ENCODE results near the gene FBXW8. TPM values are rescaled to one million over a fixed set of nuclear protein-coding genes. Genes with fewer than 3 reads are reported as not detected.

The FBXW8 gene
- total RNA-seq, 1 experiment from 2014 or later, result 20.6 TPM

GRCh38 chr12:116962783-116963356 is 52.1 kb downstream of the FBXW8 start:
- Histone ChIP-seq H3K4me2 (no peak overlapping the region), H3K36me3 (ENCODE audit: low read depth) (0 out of 2 replicates have a peak, but pooled peaks cover 9% of the 10 kb centered on the region), H3K27ac (no peak overlapping the region), H3K4me1 (replicated peaks; ENCODE audit: insufficient read depth) (no peaks in the 10 kb centered on the region; the same call in 1 of the 2 replicates), H3K4me3 (no peak overlapping the region), H2AFZ (no peak overlapping the region), H3K27me3 (ENCODE audit: insufficient read depth, low read depth) (no peaks in the 10 kb centered on the region), H3K9me3 (ENCODE audit: insufficient read depth, low read depth) (no peaks in the 10 kb centered on the region), H4K20me1 (ENCODE audit: insufficient read depth) (peaks cover 10% of the 10 kb centered on the region), H3K9me2 (ENCODE audit: insufficient read depth) (no peaks in the 10 kb centered on the region), H3K79me2 (ENCODE audit: low read depth) (no peaks in the 10 kb centered on the region), H3F3A (ENCODE audit: insufficient read depth, low read depth) (no peaks in the 10 kb centered on the region)
- no TSS peak for BruUV-seq (replicated peaks)
- POLR2A ChIA-PET (ENCODE audit: unreplicated experiment), result no interaction called here
- DNase-seq, result no peak
- intact Hi-C loops (cut with micrococcal nuclease; ENCODE audit: unreplicated experiment), result no loop called here
- no peak for TF ChIP-seq EZH2 (IDR thresholded peaks at IDR 0.05; ENCODE audit: low read depth)
- CTCF ChIA-PET, result no interaction called here

DNA sequence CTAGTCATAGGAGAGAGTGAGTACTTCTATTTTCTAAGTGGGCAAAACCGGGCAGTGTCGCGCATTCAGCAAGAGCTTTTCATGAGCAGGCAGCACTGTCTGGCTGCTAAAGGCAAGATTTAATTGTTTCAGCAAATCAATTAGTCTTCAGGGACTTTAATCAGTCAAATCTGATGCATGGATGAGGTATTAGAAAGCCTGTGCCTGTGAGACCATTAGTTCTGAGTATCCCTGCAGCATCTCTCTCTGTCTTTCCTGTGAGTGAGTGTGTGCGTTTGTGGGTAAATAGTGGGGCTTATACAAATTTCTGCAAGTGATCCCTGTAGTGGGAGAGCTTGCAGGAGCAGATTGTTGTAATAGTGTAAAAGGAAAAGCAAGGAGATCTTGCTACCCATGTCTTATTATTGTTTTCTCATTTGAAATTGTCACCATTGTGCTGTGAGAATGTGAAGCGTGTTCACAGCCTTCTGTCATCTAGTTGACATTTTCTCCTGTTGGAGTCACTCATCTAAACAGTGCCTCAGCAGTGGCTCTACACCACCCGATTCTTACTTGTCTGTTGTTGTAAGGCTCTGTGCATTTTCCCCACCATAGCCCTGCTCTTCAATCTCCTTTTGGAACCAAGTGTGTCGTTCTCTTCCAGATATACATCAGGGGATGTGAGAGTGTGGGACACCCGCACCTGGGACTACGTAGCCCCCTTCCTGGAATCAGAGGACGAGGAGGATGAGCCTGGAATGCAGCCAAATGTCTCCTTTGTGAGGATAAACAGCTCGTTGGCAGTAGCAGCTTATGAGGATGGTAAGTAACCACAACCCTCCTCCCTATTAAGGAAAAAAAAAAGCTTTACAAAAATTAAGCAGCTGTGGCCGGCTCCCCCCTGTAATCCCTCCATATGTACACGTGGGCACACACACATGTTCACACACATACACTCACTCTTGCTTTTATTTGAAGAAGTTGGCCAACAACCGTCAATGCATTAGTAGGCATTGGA is 53.6 kb downstream of the FBXW8 start:
- H3K4me3 ChIP-seq, result no peak overlapping the region
- no peaks in the 10 kb centered on the region for H3K27me3 ChIP-seq (ENCODE audit: insufficient read depth, low read depth)
- intact Hi-C loops (cut with micrococcal nuclease; ENCODE audit: unreplicated experiment), result no loop called here
- DNase-seq, result no peak
- no peak overlapping the region for H3K27ac ChIP-seq
- ChIA-PET POLR2A (ENCODE audit: unreplicated experiment) (no interaction called here), CTCF (interaction anchor here (0.6 kb wide), 1 partner anchor 156 kb away, joined by 4 read pairs; no protein-coding TSS in a partner anchor)
- no peaks in the 10 kb centered on the region for H3K4me1 ChIP-seq (replicated peaks; ENCODE audit: insufficient read depth)
- no peaks in the 10 kb centered on the region for H3K9me3 ChIP-seq (ENCODE audit: insufficient read depth, low read depth)
- H3F3A ChIP-seq (ENCODE audit: insufficient read depth, low read depth), result no peaks in the 10 kb centered on the region
- no peaks in the 10 kb centered on the region for H3K79me2 ChIP-seq (ENCODE audit: low read depth)
- H2AFZ ChIP-seq, result no peak overlapping the region
- H3K9me2 ChIP-seq (ENCODE audit: insufficient read depth), result no peaks in the 10 kb centered on the region
- H3K4me2 ChIP-seq, result no peak overlapping the region
- peaks cover 13% of the 10 kb centered on the region for H4K20me1 ChIP-seq (ENCODE audit: insufficient read depth)
- TF ChIP-seq, protein P1, sequence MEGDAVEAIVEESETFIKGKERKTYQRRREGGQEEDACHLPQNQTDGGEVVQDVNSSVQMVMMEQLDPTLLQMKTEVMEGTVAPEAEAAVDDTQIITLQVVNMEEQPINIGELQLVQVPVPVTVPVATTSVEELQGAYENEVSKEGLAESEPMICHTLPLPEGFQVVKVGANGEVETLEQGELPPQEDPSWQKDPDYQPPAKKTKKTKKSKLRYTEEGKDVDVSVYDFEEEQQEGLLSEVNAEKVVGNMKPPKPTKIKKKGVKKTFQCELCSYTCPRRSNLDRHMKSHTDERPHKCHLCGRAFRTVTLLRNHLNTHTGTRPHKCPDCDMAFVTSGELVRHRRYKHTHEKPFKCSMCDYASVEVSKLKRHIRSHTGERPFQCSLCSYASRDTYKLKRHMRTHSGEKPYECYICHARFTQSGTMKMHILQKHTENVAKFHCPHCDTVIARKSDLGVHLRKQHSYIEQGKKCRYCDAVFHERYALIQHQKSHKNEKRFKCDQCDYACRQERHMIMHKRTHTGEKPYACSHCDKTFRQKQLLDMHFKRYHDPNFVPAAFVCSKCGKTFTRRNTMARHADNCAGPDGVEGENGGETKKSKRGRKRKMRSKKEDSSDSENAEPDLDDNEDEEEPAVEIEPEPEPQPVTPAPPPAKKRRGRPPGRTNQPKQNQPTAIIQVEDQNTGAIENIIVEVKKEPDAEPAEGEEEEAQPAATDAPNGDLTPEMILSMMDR (conservative IDR thresholded peaks at IDR 0.05), result no peak
- TF ChIP-seq EZH2 (IDR thresholded peaks at IDR 0.05; ENCODE audit: low read depth), result no peak
- H3K36me3 ChIP-seq (ENCODE audit: low read depth), result 0 out of 2 replicates have a peak, but pooled peaks cover 9% of the 10 kb centered on the region
- no TSS peak for BruUV-seq (replicated peaks)

- ChIA-PET POLR2A (ENCODE audit: unreplicated experiment) (no interaction called here), CTCF (no interaction called here)
- H3K9me3 ChIP-seq (ENCODE audit: insufficient read depth, low read depth), result no peaks in the 10 kb centered on the region
- no peak overlapping the region for H3K4me3 ChIP-seq
- no peaks in the 10 kb centered on the region for H3K27me3 ChIP-seq (ENCODE audit: insufficient read depth, low read depth)
- no TSS peak for BruUV-seq (replicated peaks)
- no peaks in the 10 kb centered on the region for H3K79me2 ChIP-seq (ENCODE audit: low read depth)
- no peak overlapping the region for H2AFZ ChIP-seq
- H3F3A ChIP-seq (ENCODE audit: insufficient read depth, low read depth), result no peaks in the 10 kb centered on the region
- no peak for TF ChIP-seq EZH2 (IDR thresholded peaks at IDR 0.05; ENCODE audit: low read depth)
- TF ChIP-seq, protein P1 (conservative IDR thresholded peaks at IDR 0.05), result no peak
- H3K36me3 ChIP-seq (ENCODE audit: low read depth), result 0 out of 2 replicates have a peak, but pooled peaks cover 9% of the 10 kb centered on the region
- H3K9me2 ChIP-seq (ENCODE audit: insufficient read depth), result no peaks in the 10 kb centered on the region
- no peak for DNase-seq
- intact Hi-C loops (cut with micrococcal nuclease; ENCODE audit: unreplicated experiment), result no loop called here
- no peaks in the 10 kb centered on the region for H3K4me1 ChIP-seq (replicated peaks; ENCODE audit: insufficient read depth)
- H4K20me1 ChIP-seq (ENCODE audit: insufficient read depth), result peaks cover 3% of the 10 kb centered on the region
- H3K27ac ChIP-seq, result no peak overlapping the region
- H3K4me2 ChIP-seq, result no peak overlapping the region
Measured at GRCh38 chr12:116968986-116969385, 58.2 kb downstream of the FBXW8 start.

Measured in PC-9 (cell line).